Thymus (tissue), 11 donors: ENCODE measurements around the gene CNTN4. TPM values are rescaled to one million over a fixed set of nuclear protein-coding genes. Genes with fewer than 3 reads are reported as not detected.

Experiments
- DNase-seq, 9 donors: peaks; one replicate each; pipeline ENCODE4 v3.0.0-alpha.2; 2013; ENCODE audit warnings: low spot score in 9 of 9, low read depth in 6 of 9, missing footprints in 1 of 9
- H3K27ac ChIP-seq, 2 donors: one replicate each; pipeline ENCODE4 v1.5.1; 2013; ENCODE audit warnings: control low read depth in 1 of 2, low read depth in 1 of 2, low read length in 1 of 2, mild to moderate bottlenecking in 1 of 2, moderate library complexity in 1 of 2
- H3K27me3 ChIP-seq, 2 donors: one replicate each; pipeline ENCODE4 v1.5.1; 2013; ENCODE audit warnings: low read length in 1 of 2; ENCODE audit not compliant: control insufficient read depth in 2 of 2, insufficient read depth in 1 of 2
- H3K36me3 ChIP-seq, 2 donors: one replicate each; pipeline ENCODE4 v1.5.1; 2013; ENCODE audit warnings: low read length in 1 of 2, mild to moderate bottlenecking in 1 of 2, moderate library complexity in 1 of 2; ENCODE audit not compliant: control insufficient read depth in 2 of 2, insufficient read depth in 2 of 2
- H3K4me1 ChIP-seq, 2 donors: one replicate each; pipeline ENCODE4 v1.5.1; 2013; ENCODE audit warnings: low read length in 2 of 2; ENCODE audit not compliant: control insufficient read depth in 2 of 2, insufficient read depth in 2 of 2
- H3K4me3 ChIP-seq, 2 donors: one replicate each; pipeline ENCODE4 v1.5.1; 2013; ENCODE audit warnings: low read length in 2 of 2, control low read depth in 1 of 2, mild to moderate bottlenecking in 1 of 2
- H3K9me3 ChIP-seq, 2 donors: one replicate each; pipeline ENCODE4 v1.5.1; 2013; ENCODE audit warnings: low read length in 1 of 2, mild to moderate bottlenecking in 1 of 2; ENCODE audit not compliant: control insufficient read depth in 2 of 2, insufficient read depth in 1 of 2
- WGBS: extraction: QIAGEN DNeasy Blood & Tissue Kit; methylation state at CpG from one replicate; pipeline ENCODE4 v1.1.7; 2013; 5-methylcytosine and 5-hydroxymethylcytosine counted together
- polyA plus RNA-seq: library from polyadenylated mRNA; stranded (reverse); fragments of 200-250 nt; gene quantifications from one replicate; pipeline ENCODE4 v1.2.3, GENCODE V29; 2013
- total RNA-seq: library from RNA; stranded (reverse); fragments of 120-200 nt; gene quantifications from one replicate; pipeline ENCODE4 v1.2.4, GENCODE V29; 2013
- donor health status: healthy.

The CNTN4 gene
- total and polyA plus RNA-seq, 2 donors = 9.4 to 9.9 TPM

- 87% methylated on average over 7 of the region's 7 CpGs for WGBS
Observed at GRCh38 chr3:2735392-2735894, 636.8 kb downstream of the CNTN4 start.

GRCh38 chr3:2741516-2741915 lies 642.9 kb downstream of the CNTN4 start:
- no peak for DNase-seq
- Histone ChIP-seq H3K27ac (no peak overlapping the region), H3K4me3 (no peak overlapping the region), H3K9me3 (no peaks in the 10 kb centered on the region), H3K36me3 (no peaks in the 10 kb centered on the region), H3K4me1 (no peaks in the 10 kb centered on the region), H3K27me3 (no peaks in the 10 kb centered on the region)
- 92% methylated on average over 3 of the region's 3 CpGs for WGBS

More at GRCh38 chr3:2735392-2735894, 636.8 kb downstream of the CNTN4 start:
- Histone ChIP-seq H3K27ac (no peak overlapping the region), H3K36me3 (no peaks in the 10 kb centered on the region), H3K9me3 (no peaks in the 10 kb centered on the region), H3K4me3 (no peak overlapping the region), H3K27me3 (no peaks in the 10 kb centered on the region), H3K4me1 (no peaks in the 10 kb centered on the region)
- no peak for DNase-seq

- Histone ChIP-seq H3K9me3 (no peaks in the 10 kb centered on the region), H3K4me3 (no peak overlapping the region), H3K27ac (no peak overlapping the region), H3K27me3 (no peaks in the 10 kb centered on the region), H3K4me1 (no peaks in the 10 kb centered on the region), H3K36me3 (no peaks in the 10 kb centered on the region)
- peak in 1 of 9 donors; percentile 3 for DNase-seq
- WGBS = 37% methylated on average over 9 of the region's 9 CpGs
Observed at GRCh38 chr3:2765002-2765579, 666.4 kb downstream of the CNTN4 start.

GRCh38 chr3:2770451-2770850 lies 671.8 kb downstream of the CNTN4 start:
- H3K9me3 ChIP-seq = no peaks in the 10 kb centered on the region
- H3K36me3 ChIP-seq = no peaks in the 10 kb centered on the region
- WGBS = 79% methylated on average over 2 of the region's 2 CpGs
- no peak for DNase-seq
- no peak overlapping the region for H3K27ac ChIP-seq
- H3K4me3 ChIP-seq = no peak overlapping the region
- no peaks in the 10 kb centered on the region for H3K4me1 ChIP-seq
- no peaks in the 10 kb centered on the region for H3K27me3 ChIP-seq

GRCh38 chr3:2771193-2771592 lies 672.5 kb downstream of the CNTN4 start:
- Histone ChIP-seq H3K4me1 (no peaks in the 10 kb centered on the region), H3K4me3 (no peak overlapping the region), H3K27me3 (no peaks in the 10 kb centered on the region), H3K27ac (no peak overlapping the region), H3K9me3 (no peaks in the 10 kb centered on the region), H3K36me3 (no peaks in the 10 kb centered on the region)
- DNase-seq = no peak

- no peaks in the 10 kb centered on the region for H3K9me3 ChIP-seq
- 89% methylated on average over 5 of the region's 5 CpGs for WGBS
- H3K4me1 ChIP-seq = no peaks in the 10 kb centered on the region
- DNase-seq = no peak
- no peak overlapping the region for H3K27ac ChIP-seq
- H3K4me3 ChIP-seq = no peak overlapping the region
- H3K36me3 ChIP-seq = no peaks in the 10 kb centered on the region
- H3K27me3 ChIP-seq = no peaks in the 10 kb centered on the region
Observed at GRCh38 chr3:2771741-2772140, 673.1 kb downstream of the CNTN4 start.

GRCh38 chr3:2772803-2773202 lies 674.1 kb downstream of the CNTN4 start:
- no peaks in the 10 kb centered on the region for H3K27me3 ChIP-seq
- no peak overlapping the region for H3K4me3 ChIP-seq
- DNase-seq = no peak
- no peak overlapping the region for H3K27ac ChIP-seq
- WGBS = 65% methylated on average over 1 of the region's 1 CpG
- H3K36me3 ChIP-seq = no peaks in the 10 kb centered on the region
- H3K4me1 ChIP-seq = no peaks in the 10 kb centered on the region
- H3K9me3 ChIP-seq = no peaks in the 10 kb centered on the region

GRCh38 chr3:2774481-2775249 lies 676.0 kb downstream of the CNTN4 start:
- Histone ChIP-seq H3K27me3 (no peaks in the 10 kb centered on the region), H3K9me3 (no peaks in the 10 kb centered on the region), H3K4me1 (no peaks in the 10 kb centered on the region), H3K27ac (no peak overlapping the region), H3K36me3 (no peaks in the 10 kb centered on the region), H3K4me3 (no peak overlapping the region)
- no peak for DNase-seq
- 92% methylated on average over 5 of the region's 5 CpGs for WGBS

GRCh38 chr3:2783261-2783660 lies 684.6 kb downstream of the CNTN4 start:
- no peaks in the 10 kb centered on the region for H3K27me3 ChIP-seq
- no peaks in the 10 kb centered on the region for H3K36me3 ChIP-seq
- H3K27ac ChIP-seq = no peak overlapping the region
- H3K9me3 ChIP-seq = peaks cover 0 to 2% of the 10 kb centered on the region in 2 donors
- no peak for DNase-seq
- H3K4me3 ChIP-seq = no peak overlapping the region
- H3K4me1 ChIP-seq = no peaks in the 10 kb centered on the region
- WGBS = 38% methylated on average over 2 of the region's 2 CpGs
